CD4-positive, alpha-beta T cell (primary cell): ENCODE results near the gene FCRL6. TPM values are rescaled to one million over a fixed set of nuclear protein-coding genes. Genes with fewer than 3 reads are reported as not detected.

Experiments
- ATAC-seq: fragments of 200-7000 bp; cut with Tn5 transposase; one replicate; pipeline ENCODE4 v1.10.0; 2022; ENCODE audit warnings: mild to moderate bottlenecking; ENCODE audit not compliant: poor library complexity
- CTCF ChIA-PET: fragments of 350-600 bp; sonication (Branson Sonifier 250); formaldehyde crosslinking; loops from one replicate; lab custom pipeline; 2021; ENCODE audit warnings: antibody characterized with exemption, inconsistent platforms; lab: Charles Lee
- POLR2A ChIA-PET: fragments of 350-600 bp; sonication (Branson Sonifier 250); formaldehyde crosslinking; loops from one replicate; lab custom pipeline; 2021; ENCODE audit warnings: antibody characterized with exemption, inconsistent platforms; lab: Charles Lee
- DNase-seq, 14 experiments: peaks; one replicate each; pipeline ENCODE4 v3.0.0-alpha.2; 2013 to 2020; ENCODE audit warnings: mixed read lengths in 2 of 14
- H3K27ac ChIP-seq, 2 donors: one replicate each; pipeline versions ENCODE4 v1.5.1 to v1.7.0; 2013; ENCODE audit warnings: low read length in 2 of 2, low read depth in 1 of 2, mild to moderate bottlenecking in 1 of 2
- H3K27me3 ChIP-seq, 2 experiments: 1 replicate in 1 of 2; 2 replicates in 1 of 2; pipeline versions ENCODE4 v1.6.1 to v1.7.0; 2013; ENCODE audit warnings: low read length in 2 of 2, control low read depth in 1 of 2, mild to moderate bottlenecking in 1 of 2, moderate library complexity in 1 of 2; ENCODE audit not compliant: insufficient read depth in 2 of 2, control insufficient read depth in 1 of 2
- H3K36me3 ChIP-seq: one replicate; pipeline ENCODE4 v1.6.1; 2013; ENCODE audit warnings: low read length, control low read depth; ENCODE audit not compliant: insufficient read depth
- H3K4me1 ChIP-seq: one replicate; pipeline ENCODE4 v1.6.1; 2013; ENCODE audit warnings: low read length, control low read depth; ENCODE audit not compliant: insufficient read depth
- H3K4me3 ChIP-seq: one replicate; pipeline ENCODE4 v1.5.1; 2013; ENCODE audit warnings: mild to moderate bottlenecking, low read length, moderate library complexity
- H3K9me3 ChIP-seq, 2 experiments: 1 replicate in 1 of 2; 2 replicates in 1 of 2; pipeline versions ENCODE4 v1.6.1 to v1.7.0; 2013; ENCODE audit warnings: low read length in 2 of 2, mild to moderate bottlenecking in 2 of 2, control low read depth in 1 of 2, moderate library complexity in 1 of 2; ENCODE audit not compliant: control insufficient read depth in 1 of 2, insufficient read depth in 1 of 2
- H3K27ac Mint-ChIP-seq: one replicate; pipeline ENCODE4 v1.8.0; 2020; ENCODE audit warnings: mixed read lengths
- H3K27me3 Mint-ChIP-seq: one replicate; pipeline ENCODE4 v1.8.0; 2021; ENCODE audit warnings: mixed read lengths
- H3K36me3 Mint-ChIP-seq: one replicate; pipeline ENCODE4 v1.8.0; 2021; ENCODE audit warnings: low read depth, mixed read lengths
- H3K4me1 Mint-ChIP-seq: one replicate; pipeline ENCODE4 v1.8.0; 2021; ENCODE audit warnings: low read depth, mixed read lengths
- H3K4me3 Mint-ChIP-seq: one replicate; pipeline ENCODE4 v1.8.0; 2020; ENCODE audit warnings: mild to moderate bottlenecking, mixed read lengths
- H3K9me3 Mint-ChIP-seq: one replicate; pipeline ENCODE4 v1.8.0; 2020; ENCODE audit warnings: mixed read lengths
- intact Hi-C, 2 experiments: fragments of 100-400 bp; cut with DNase I in 1 of 2; cut with micrococcal nuclease in 1 of 2; formaldehyde crosslinking; loops; one replicate each; pipeline versions ENCODE4 v1.15.1 to v1.9.0; 2023 to 2025; cut with DNase I, micrococcal nuclease
- total RNA-seq, 174 experiments: library from RNA in 2 of 174; stranded (reverse) in 2 of 174; gene quantifications; one replicate each; pipeline ENCODE4 v1.2.3 and lab custom pipeline; 2021 to 2026
- TF ChIP-seq, protein P1 (sequence below): fragments of 200-600 bp; IDR thresholded peaks from one replicate; pipeline ENCODE4 v1.8.0; 2022; ENCODE audit warnings: antibody characterized with exemption, mild to moderate bottlenecking

The FCRL6 gene
- total RNA-seq, 2 experiments from 2014 or later: 0.28 to 0.52 TPM

DNA sequence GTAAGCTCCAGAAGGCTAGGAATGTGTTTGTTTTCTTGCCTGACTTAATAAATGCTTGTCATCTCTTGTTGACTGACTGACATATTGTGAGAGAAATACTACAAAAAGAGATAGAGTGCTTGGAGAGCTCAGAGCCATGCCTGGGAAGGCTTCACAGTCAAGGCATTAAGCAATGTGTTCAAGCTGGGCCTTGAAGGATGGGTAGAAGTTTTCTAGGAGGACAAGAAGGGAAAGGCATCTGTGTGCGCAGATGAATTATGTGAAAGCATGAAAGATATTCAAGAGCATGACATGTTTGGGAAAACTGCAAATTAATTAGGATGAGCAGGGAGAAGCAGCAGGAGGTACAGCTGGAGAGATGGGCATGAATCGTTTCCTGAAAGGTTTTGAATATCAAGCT lies 30.1 kb downstream of the FCRL6 start:
- ChIA-PET POLR2A (no interaction called here), CTCF (no interaction called here)
- Histone ChIP-seq H3K9me3 (peaks cover 0 to 22% of the 10 kb centered on the region in 2 experiments), H3K36me3 (no peaks in the 10 kb centered on the region), H3K27me3 (no peaks in the 10 kb centered on the region), H3K4me1 (peaks cover 13% of the 10 kb centered on the region), H3K27ac (no peak overlapping the region), H3K4me3 (no peak overlapping the region)
- Mint-ChIP-seq H3K27ac (no peak overlapping the region), H3K36me3 (peaks cover 2% of the 10 kb centered on the region), H3K4me1 (peaks cover 18% of the 10 kb centered on the region), H3K9me3 (no peaks in the 10 kb centered on the region), H3K27me3 (no peaks in the 10 kb centered on the region), H3K4me3 (no peak overlapping the region)
- intact Hi-C loops: no loop called here
- ATAC-seq (no peak), DNase-seq (no peak)
- TF ChIP-seq, protein P1, sequence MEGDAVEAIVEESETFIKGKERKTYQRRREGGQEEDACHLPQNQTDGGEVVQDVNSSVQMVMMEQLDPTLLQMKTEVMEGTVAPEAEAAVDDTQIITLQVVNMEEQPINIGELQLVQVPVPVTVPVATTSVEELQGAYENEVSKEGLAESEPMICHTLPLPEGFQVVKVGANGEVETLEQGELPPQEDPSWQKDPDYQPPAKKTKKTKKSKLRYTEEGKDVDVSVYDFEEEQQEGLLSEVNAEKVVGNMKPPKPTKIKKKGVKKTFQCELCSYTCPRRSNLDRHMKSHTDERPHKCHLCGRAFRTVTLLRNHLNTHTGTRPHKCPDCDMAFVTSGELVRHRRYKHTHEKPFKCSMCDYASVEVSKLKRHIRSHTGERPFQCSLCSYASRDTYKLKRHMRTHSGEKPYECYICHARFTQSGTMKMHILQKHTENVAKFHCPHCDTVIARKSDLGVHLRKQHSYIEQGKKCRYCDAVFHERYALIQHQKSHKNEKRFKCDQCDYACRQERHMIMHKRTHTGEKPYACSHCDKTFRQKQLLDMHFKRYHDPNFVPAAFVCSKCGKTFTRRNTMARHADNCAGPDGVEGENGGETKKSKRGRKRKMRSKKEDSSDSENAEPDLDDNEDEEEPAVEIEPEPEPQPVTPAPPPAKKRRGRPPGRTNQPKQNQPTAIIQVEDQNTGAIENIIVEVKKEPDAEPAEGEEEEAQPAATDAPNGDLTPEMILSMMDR: no peak

DNA sequence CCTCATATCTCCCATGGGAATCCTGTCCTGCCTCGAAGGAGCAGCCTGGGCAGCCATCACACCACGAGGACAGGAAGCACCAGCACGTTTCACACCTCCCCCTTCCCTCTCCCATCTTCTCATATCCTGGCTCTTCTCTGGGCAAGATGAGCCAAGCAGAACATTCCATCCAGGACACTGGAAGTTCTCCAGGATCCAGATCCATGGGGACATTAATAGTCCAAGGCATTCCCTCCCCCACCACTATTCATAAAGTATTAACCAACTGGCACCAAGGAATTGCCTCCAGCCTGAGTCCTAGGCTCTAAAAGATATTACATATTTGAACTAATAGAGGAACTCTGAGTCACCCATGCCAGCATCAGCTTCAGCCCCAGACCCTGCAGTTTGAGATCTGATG lies 33.2 kb downstream of the FCRL6 start:
- no peak for DNase-seq
- Mint-ChIP-seq H3K9me3 (no peaks in the 10 kb centered on the region), H3K27me3 (no peaks in the 10 kb centered on the region), H3K27ac (no peak overlapping the region), H3K4me3 (no peak overlapping the region), H3K36me3 (peaks cover 9% of the 10 kb centered on the region), H3K4me1 (no peaks in the 10 kb centered on the region)
- POLR2A ChIA-PET: no interaction called here
- no peaks in the 10 kb centered on the region for H3K4me1 ChIP-seq
- H3K9me3 ChIP-seq: no peaks in the 10 kb centered on the region
- CTCF ChIA-PET: no interaction called here
- H3K36me3 ChIP-seq: no peaks in the 10 kb centered on the region
- H3K4me3 ChIP-seq: no peak overlapping the region
- TF ChIP-seq, protein P1: no peak
- intact Hi-C loops: no loop called here
- no peak for ATAC-seq
- H3K27me3 ChIP-seq: no peaks in the 10 kb centered on the region
- no peak overlapping the region for H3K27ac ChIP-seq

DNA sequence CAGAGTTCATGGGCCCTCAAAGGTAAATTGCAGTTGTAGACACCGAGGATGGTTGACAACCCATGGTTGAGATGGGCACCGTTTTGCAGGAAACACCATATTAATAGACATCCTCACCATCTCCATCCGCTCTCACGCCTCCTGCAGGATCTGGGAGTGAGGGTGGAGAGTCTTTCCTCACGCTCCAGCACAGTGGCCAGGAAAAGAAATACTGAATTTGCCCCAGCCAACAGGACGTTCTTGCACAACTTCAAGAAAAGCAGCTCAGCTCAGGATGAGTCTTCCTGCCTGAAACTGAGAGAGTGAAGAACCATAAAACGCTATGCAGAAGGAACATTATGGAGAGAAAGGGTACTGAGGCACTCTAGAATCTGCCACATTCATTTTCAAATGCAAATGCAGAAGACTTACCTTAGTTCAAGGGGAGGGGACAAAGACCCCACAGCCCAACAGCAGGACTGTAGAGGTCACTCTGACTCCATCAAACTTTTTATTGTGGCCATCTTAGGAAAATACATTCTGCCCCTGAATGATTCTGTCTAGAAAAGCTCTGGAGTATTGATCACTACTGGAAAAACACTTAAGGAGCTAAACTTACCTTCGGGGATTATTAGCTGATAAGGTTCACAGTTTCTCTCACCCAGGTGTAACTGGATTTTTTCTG lies 33.8 kb downstream of the FCRL6 start:
- Mint-ChIP-seq H3K9me3 (no peaks in the 10 kb centered on the region), H3K36me3 (peaks cover 9% of the 10 kb centered on the region), H3K27me3 (no peaks in the 10 kb centered on the region), H3K4me3 (no peak overlapping the region), H3K4me1 (no peaks in the 10 kb centered on the region), H3K27ac (no peak overlapping the region)
- no peak overlapping the region for H3K27ac ChIP-seq
- ATAC-seq (no peak), DNase-seq (no peak)
- CTCF ChIA-PET: interaction anchor here (1.6 kb wide), 1 partner anchor 58 kb away, joined by 3 read pairs; no protein-coding TSS in a partner anchor
- TF ChIP-seq, protein P1: no peak
- intact Hi-C loops: loop anchor here in 1 of 2 experiments (2.0 kb wide), 1 partner anchor 55 kb away; no protein-coding TSS in a partner anchor
- no peaks in the 10 kb centered on the region for H3K4me1 ChIP-seq
- no peaks in the 10 kb centered on the region for H3K27me3 ChIP-seq
- H3K36me3 ChIP-seq: no peaks in the 10 kb centered on the region
- no peaks in the 10 kb centered on the region for H3K9me3 ChIP-seq
- no peak overlapping the region for H3K4me3 ChIP-seq
- POLR2A ChIA-PET: no interaction called here
